GM10266 (cell line): ENCODE measurements around the gene SYNGR4.

Experiments used
- DNase-seq: peaks from one replicate; pipeline ENCODE4 v3.0.0; 2012; ENCODE audit errors: extremely low spot score
- CTCF ChIP-seq: IDR thresholded peaks from 2 replicates; pipeline ENCODE4 v1.5.1; 2012; ENCODE audit warnings: mild to moderate bottlenecking, low read depth; ENCODE audit not compliant: control insufficient read depth, insufficient read depth; ENCODE audit errors: missing control alignments

SYNGR4 gene

GRCh38 chr19:48400018-48400742, 36.0 kb downstream of the SYNGR4 start:
- no peak for TF ChIP-seq CTCF
- DNase-seq = peak; percentile 54

GRCh38 chr19:48401287-48401686, 37.1 kb downstream of the SYNGR4 start:
- TF ChIP-seq CTCF = no peak
- no peak for DNase-seq

GRCh38 chr19:48403606-48404005, 39.4 kb downstream of the SYNGR4 start:
- no peak for TF ChIP-seq CTCF
- peak; percentile 92 for DNase-seq

GRCh38 chr19:48405010-48405659, 41.0 kb downstream of the SYNGR4 start:
- DNase-seq = no peak
- no peak for TF ChIP-seq CTCF

GRCh38 chr19:48405850-48406249, 41.7 kb downstream of the SYNGR4 start:
- no peak for TF ChIP-seq CTCF
- peak; percentile 36 for DNase-seq

- DNase-seq = no peak
- no peak for TF ChIP-seq CTCF
Measured at GRCh38 chr19:48413879-48414587, 49.9 kb downstream of the SYNGR4 start.
